OCI-LY3 (cell line): ENCODE measurements around the gene NNT.

ENCODE experiments used
- H2AFZ ChIP-seq: fragments of 200-600, 300-600 bp; shearing (Covaris generic); 2 replicates; pipeline ENCODE4 v1.6.0; 2014; ENCODE audit warnings: antibody characterized with exemption, low read depth, low read length
- H3K27ac ChIP-seq: fragments of 200-600, 300-600 bp; sonication (generic); 2 replicates; pipeline ENCODE4 v1.5.1; 2014; ENCODE audit warnings: mild to moderate bottlenecking, low read length, moderate library complexity, mixed read lengths
- H3K27me3 ChIP-seq: fragments of 200-600, 300-600 bp; sonication (generic); 2 replicates; pipeline ENCODE4 v1.6.1; 2014; ENCODE audit warnings: low read depth, low read length, mixed read lengths
- H3K36me3 ChIP-seq: fragments of 200-600, 300-600 bp; sonication (generic); replicated peaks from 2 replicates; pipeline ENCODE3; 2014; ENCODE audit warnings: low read depth, low read length, mixed read lengths
- H3K4me1 ChIP-seq: fragments of 300-600, 200-600 bp; sonication (generic); 2 replicates; pipeline ENCODE4 v1.6.1; 2014; ENCODE audit warnings: low read length, mixed read lengths
- H3K4me2 ChIP-seq: fragments of 200-600, 300-600 bp; sonication (generic); 2 replicates; pipeline ENCODE4 v1.6.1; 2014; ENCODE audit warnings: low read length, mixed read lengths
- H3K4me3 ChIP-seq: fragments of 300-600, 200-600 bp; sonication (generic); 2 replicates; pipeline ENCODE4 v1.5.1; 2014; ENCODE audit warnings: antibody characterized with exemption, mild to moderate bottlenecking, low read length, moderate library complexity
- H3K79me2 ChIP-seq: fragments of 300-600, 200-600 bp; shearing (Covaris generic); 2 replicates; pipeline ENCODE4 v1.6.1; 2014; ENCODE audit warnings: mild to moderate bottlenecking, low read length, mixed read lengths
- H3K9ac ChIP-seq: fragments of 300-600, 200-600 bp; shearing (Covaris generic); 2 replicates; pipeline ENCODE4 v1.6.0; 2014; ENCODE audit warnings: mild to moderate bottlenecking, low read length, moderate library complexity
- H3K9me3 ChIP-seq: fragments of 200-600, 300-600 bp; shearing (Covaris generic); 2 replicates; pipeline ENCODE4 v1.6.1; 2014; ENCODE audit warnings: low read length, mixed read lengths; ENCODE audit not compliant: insufficient read depth
- H4K20me1 ChIP-seq: fragments of 200-600, 300-600 bp; sonication (generic); 2 replicates; pipeline ENCODE4 v1.6.1; 2016; ENCODE audit warnings: low read length, mixed read lengths; ENCODE audit not compliant: insufficient read depth
- EZH2phosphoT487 ChIP-seq: fragments of 200-600 bp; shearing (Covaris generic); IDR thresholded peaks from 2 replicates; pipeline ENCODE4 v1.6.1; 2018; ENCODE audit warnings: antibody characterized with exemption, mixed run types, low read depth
- TF ChIP-seq, protein P1 (sequence below): fragments of 200-600, 300-600 bp; sonication (generic); IDR thresholded peaks from 2 replicates; pipeline ENCODE4 v1.5.1; 2014; ENCODE audit warnings: antibody characterized with exemption, low read length, low read depth

The NNT gene

GRCh38 chr5:43601454-43602260 is 1.3 kb upstream of the NNT start:
- Histone ChIP-seq H3K4me3 (peak overlapping the region; percentile 77), H3K4me2 (peak overlapping the region; percentile 82), H3K9me3 (no peaks in the 10 kb centered on the region), H3K9ac (peak overlapping the region; percentile 73), H3K27ac (peak overlapping the region; percentile 45), H3K79me2 (peaks cover 44% of the 10 kb centered on the region), H4K20me1 (peaks cover 7% of the 10 kb centered on the region; the same call in 1 of the 2 replicates), H3K4me1 (peaks cover 16% of the 10 kb centered on the region), H3K36me3 (peaks cover 20% of the 10 kb centered on the region), H3K27me3 (no peaks in the 10 kb centered on the region), H2AFZ (0 out of 2 replicates have a peak overlapping the region, but pooled peaks have one; percentile 57)
- TF ChIP-seq, protein P1, sequence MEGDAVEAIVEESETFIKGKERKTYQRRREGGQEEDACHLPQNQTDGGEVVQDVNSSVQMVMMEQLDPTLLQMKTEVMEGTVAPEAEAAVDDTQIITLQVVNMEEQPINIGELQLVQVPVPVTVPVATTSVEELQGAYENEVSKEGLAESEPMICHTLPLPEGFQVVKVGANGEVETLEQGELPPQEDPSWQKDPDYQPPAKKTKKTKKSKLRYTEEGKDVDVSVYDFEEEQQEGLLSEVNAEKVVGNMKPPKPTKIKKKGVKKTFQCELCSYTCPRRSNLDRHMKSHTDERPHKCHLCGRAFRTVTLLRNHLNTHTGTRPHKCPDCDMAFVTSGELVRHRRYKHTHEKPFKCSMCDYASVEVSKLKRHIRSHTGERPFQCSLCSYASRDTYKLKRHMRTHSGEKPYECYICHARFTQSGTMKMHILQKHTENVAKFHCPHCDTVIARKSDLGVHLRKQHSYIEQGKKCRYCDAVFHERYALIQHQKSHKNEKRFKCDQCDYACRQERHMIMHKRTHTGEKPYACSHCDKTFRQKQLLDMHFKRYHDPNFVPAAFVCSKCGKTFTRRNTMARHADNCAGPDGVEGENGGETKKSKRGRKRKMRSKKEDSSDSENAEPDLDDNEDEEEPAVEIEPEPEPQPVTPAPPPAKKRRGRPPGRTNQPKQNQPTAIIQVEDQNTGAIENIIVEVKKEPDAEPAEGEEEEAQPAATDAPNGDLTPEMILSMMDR, result no peak
- no peak for TF ChIP-seq EZH2phosphoT487

DNA sequence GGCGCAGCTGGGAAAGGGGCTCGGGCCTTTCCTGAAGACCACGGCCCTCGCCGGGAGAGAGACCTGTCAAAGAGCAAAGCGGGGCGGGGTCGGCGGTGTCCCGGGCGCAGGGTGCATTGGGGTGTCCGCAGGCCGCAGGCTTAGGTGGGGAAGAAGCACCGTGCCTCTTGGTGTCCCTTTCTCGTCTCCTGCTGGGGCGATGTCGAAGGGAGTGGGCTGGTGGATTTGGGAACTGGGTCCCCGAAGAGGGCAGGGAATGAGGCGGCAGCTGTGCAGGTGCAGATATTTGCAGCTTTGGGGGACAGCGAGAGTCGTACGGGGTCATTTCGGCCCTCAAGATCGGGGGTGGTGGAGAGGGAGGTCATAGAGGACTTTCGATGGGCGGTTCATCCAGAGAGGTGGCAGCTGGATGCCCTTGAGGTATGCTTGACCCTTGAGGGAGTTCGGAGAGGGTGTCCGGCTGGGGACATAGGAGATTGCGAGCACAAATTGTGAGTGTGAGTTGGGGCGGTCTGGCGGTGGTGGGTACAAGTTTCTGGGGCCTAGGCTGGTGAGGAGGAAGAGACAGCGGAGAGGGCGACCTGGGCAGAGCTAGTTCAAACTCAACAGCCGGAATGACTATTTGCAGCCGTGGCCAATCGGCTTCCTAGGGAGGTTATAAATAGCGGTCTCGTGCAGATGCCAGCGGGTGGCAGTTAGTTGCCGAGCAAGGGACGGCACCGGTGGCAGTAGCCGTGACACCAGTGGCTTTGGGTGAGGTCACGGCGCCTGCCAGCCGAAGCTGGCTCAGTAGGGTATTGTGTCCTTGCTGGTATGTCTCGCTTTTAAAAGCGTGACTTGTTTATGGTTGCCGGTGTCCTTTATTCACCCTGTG is 601 bp downstream of the NNT start:
- Histone ChIP-seq H3K79me2 (peaks cover 51% of the 10 kb centered on the region), H3K4me1 (peaks cover 16% of the 10 kb centered on the region), H3K4me2 (peak overlapping the region; percentile 82)

GRCh38 chr5:43604699-43605098 is 1.7 kb downstream of the NNT start:
- H3K9me3 ChIP-seq, result no peaks in the 10 kb centered on the region
- peaks cover 16% of the 10 kb centered on the region for H3K4me1 ChIP-seq
- no peak for TF ChIP-seq EZH2phosphoT487
- TF ChIP-seq, protein P1, result no peak
- 0 out of 2 replicates have a peak overlapping the region, but pooled peaks have one; percentile 77 for H3K4me3 ChIP-seq
- H2AFZ ChIP-seq, result no peak overlapping the region
- H3K79me2 ChIP-seq, result peaks cover 51% of the 10 kb centered on the region
- no peak overlapping the region for H3K9ac ChIP-seq
- no peaks in the 10 kb centered on the region for H3K27me3 ChIP-seq
- H4K20me1 ChIP-seq, result peaks cover 7% of the 10 kb centered on the region; the same call in 1 of the 2 replicates
- peak overlapping the region; percentile 82 for H3K4me2 ChIP-seq
- no peak overlapping the region for H3K27ac ChIP-seq
- H3K36me3 ChIP-seq, result peaks cover 28% of the 10 kb centered on the region

More for the DNA sequence above, 601 bp downstream of the NNT start:
- Histone ChIP-seq H4K20me1 (peaks cover 7% of the 10 kb centered on the region; the same call in 1 of the 2 replicates), H3K27me3 (no peaks in the 10 kb centered on the region), H2AFZ (peak overlapping the region; percentile 53; the same call in 1 of the 2 replicates), H3K27ac (peak overlapping the region; percentile 45), H3K9ac (peak overlapping the region; percentile 73), H3K9me3 (no peaks in the 10 kb centered on the region), H3K4me3 (peak overlapping the region; percentile 77), H3K36me3 (peaks cover 20% of the 10 kb centered on the region)
- TF ChIP-seq, protein P1, result no peak
- no peak for TF ChIP-seq EZH2phosphoT487
